ENCODE data around the gene DPF3. TPM values are rescaled to one million over a fixed set of nuclear protein-coding genes. Genes with fewer than 3 reads are reported as not detected.

DPF3 gene
- 0.07 to 0.22 TPM (median 0.17 TPM) in 4 of 5 replicates, not detected in the other for total RNA-seq (2022; extraction: Qiagen RNA extraction; ENCODE audit: low read depth)

GRCh38 chr14:72893636-72894322, at the start of gene DPF3:
Gene DPF3, minus strand, starts transcription at chr14:72894101. Its CDS starts 13 bp downstream, at chr14:72894088.

GRCh38 chr14:72926292-72927028, 32.6 kb upstream of the DPF3 start, which contains the start of gene DCAF4:
Gene DCAF4, plus strand, starts transcription at chr14:72926464. Its CDS starts 11,515 bp downstream, at chr14:72937979.

Other genes starting within 250 kb of the DPF3 start
- 24.5 to 29.6 TPM (median 27.5 TPM) in 5 replicates for gene DCAF4, start 32.4 kb upstream of the DPF3 start, total RNA-seq (2022; extraction: Qiagen RNA extraction; ENCODE audit: low read depth)
- 6.6 to 10.5 TPM (median 9.9 TPM) in 5 replicates for gene ZFYVE1, start 133.0 kb upstream of the DPF3 start, total RNA-seq (2022; extraction: Qiagen RNA extraction; ENCODE audit: low read depth)
- 49.7 to 76.6 TPM (median 62.1 TPM) in 5 replicates for gene RBM25, start 164.4 kb upstream of the DPF3 start, total RNA-seq (2022; extraction: Qiagen RNA extraction; ENCODE audit: low read depth)
- 54.2 to 67.6 TPM (median 62.8 TPM) in 5 replicates for gene PSEN1, start 242.4 kb upstream of the DPF3 start, total RNA-seq (2022; extraction: Qiagen RNA extraction; ENCODE audit: low read depth)